NT2/D1 (cell line): ENCODE results near the gene HABP2.

Experiments
- DNase-seq: peaks from one replicate; pipeline ENCODE4 v3.0.0-alpha.2; 2011; ENCODE audit warnings: low read depth, low spot score
- H3K27me3 ChIP-seq: 2 replicates; pipeline ENCODE4 v1.6.0; 2011; ENCODE audit warnings: mild to moderate bottlenecking; ENCODE audit not compliant: insufficient read length, insufficient read depth
- H3K36me3 ChIP-seq: 2 replicates; pipeline ENCODE4 v1.6.1; 2011; ENCODE audit warnings: mild to moderate bottlenecking, low read length, mixed read lengths; ENCODE audit not compliant: insufficient read depth, insufficient read length
- H3K4me1 ChIP-seq: 2 replicates; pipeline ENCODE4 v1.5.1; 2011; ENCODE audit not compliant: insufficient read depth, insufficient read length
- H3K4me3 ChIP-seq: 2 replicates; pipeline ENCODE4 v1.5.1; 2011; ENCODE audit warnings: low read depth; ENCODE audit not compliant: insufficient read length
- H3K9ac ChIP-seq: 2 replicates; pipeline ENCODE4 v1.6.0; 2011; ENCODE audit warnings: low read depth; ENCODE audit not compliant: insufficient read length
- H3K9me3 ChIP-seq: 2 replicates; pipeline ENCODE4 v1.5.1; 2011; ENCODE audit warnings: mild to moderate bottlenecking, low read length; ENCODE audit not compliant: insufficient read depth
- SUZ12 ChIP-seq: IDR thresholded peaks from 2 replicates; pipeline ENCODE4 v1.6.1; 2011; ENCODE audit not compliant: insufficient read length, insufficient read depth; ENCODE audit errors: extremely low read depth
- YY1 ChIP-seq: IDR thresholded peaks from 2 replicates; pipeline ENCODE4 v1.6.1; 2011; ENCODE audit not compliant: insufficient read length, insufficient read depth
- ZNF274 ChIP-seq: IDR thresholded peaks from 2 replicates; pipeline ENCODE4 v1.6.1; 2011; ENCODE audit warnings: mild to moderate bottlenecking, low read depth, low read length

Gene HABP2

GRCh38 chr10:113520690-113521474 lies 32.0 kb upstream of the HABP2 start:
- H3K9ac ChIP-seq, result no peak overlapping the region
- H3K4me1 ChIP-seq, result peaks cover 6% of the 10 kb centered on the region
- no peaks in the 10 kb centered on the region for H3K36me3 ChIP-seq
- H3K4me3 ChIP-seq, result no peak overlapping the region
- DNase-seq, result peak; percentile 59
- no peaks in the 10 kb centered on the region for H3K9me3 ChIP-seq
- TF ChIP-seq ZNF274, result no peak
- TF ChIP-seq SUZ12, result no peak
- no peaks in the 10 kb centered on the region for H3K27me3 ChIP-seq

- DNase-seq, result no peak
- H3K36me3 ChIP-seq, result no peaks in the 10 kb centered on the region
- H3K4me1 ChIP-seq, result peaks cover 6% of the 10 kb centered on the region
- H3K9ac ChIP-seq, result no peak overlapping the region
- H3K4me3 ChIP-seq, result no peak overlapping the region
- no peak for TF ChIP-seq ZNF274
- TF ChIP-seq YY1, result no peak
- TF ChIP-seq SUZ12, result no peak
- no peaks in the 10 kb centered on the region for H3K9me3 ChIP-seq
- no peaks in the 10 kb centered on the region for H3K27me3 ChIP-seq
These were observed 31.4 kb upstream of the HABP2 start for GRCh38 chr10:113521475-113521795.

GRCh38 chr10:113522460-113522859 lies 30.4 kb upstream of the HABP2 start:
- DNase-seq, result no peak
- no peak overlapping the region for H3K9ac ChIP-seq
- H3K4me3 ChIP-seq, result no peak overlapping the region
- TF ChIP-seq ZNF274, result no peak
- no peak for TF ChIP-seq YY1
- no peak for TF ChIP-seq SUZ12
- H3K36me3 ChIP-seq, result no peaks in the 10 kb centered on the region
- peaks cover 6% of the 10 kb centered on the region for H3K4me1 ChIP-seq
- no peaks in the 10 kb centered on the region for H3K27me3 ChIP-seq
- H3K9me3 ChIP-seq, result no peaks in the 10 kb centered on the region

GRCh38 chr10:113523071-113523470 lies 29.8 kb upstream of the HABP2 start:
- TF ChIP-seq SUZ12, result no peak
- TF ChIP-seq YY1, result no peak
- no peak for TF ChIP-seq ZNF274
- DNase-seq, result no peak
- H3K9ac ChIP-seq, result no peak overlapping the region
- no peaks in the 10 kb centered on the region for H3K9me3 ChIP-seq
- no peaks in the 10 kb centered on the region for H3K27me3 ChIP-seq
- H3K36me3 ChIP-seq, result no peaks in the 10 kb centered on the region
- peaks cover 6% of the 10 kb centered on the region for H3K4me1 ChIP-seq
- H3K4me3 ChIP-seq, result no peak overlapping the region

GRCh38 chr10:113523628-113524027 lies 29.2 kb upstream of the HABP2 start:
- Histone ChIP-seq H3K4me3 (no peak overlapping the region), H3K36me3 (no peaks in the 10 kb centered on the region), H3K9me3 (no peaks in the 10 kb centered on the region), H3K9ac (no peak overlapping the region), H3K4me1 (peaks cover 6% of the 10 kb centered on the region), H3K27me3 (no peaks in the 10 kb centered on the region)
- DNase-seq, result no peak
- TF ChIP-seq YY1 (no peak), SUZ12 (no peak), ZNF274 (no peak)

- DNase-seq, result peak; percentile 11
- no peaks in the 10 kb centered on the region for H3K27me3 ChIP-seq
- peaks cover 6% of the 10 kb centered on the region for H3K4me1 ChIP-seq
- H3K4me3 ChIP-seq, result no peak overlapping the region
- no peaks in the 10 kb centered on the region for H3K9me3 ChIP-seq
- TF ChIP-seq YY1 (no peak), SUZ12 (no peak), ZNF274 (no peak)
- H3K9ac ChIP-seq, result no peak overlapping the region
- H3K36me3 ChIP-seq, result no peaks in the 10 kb centered on the region
These were observed 28.7 kb upstream of the HABP2 start for GRCh38 chr10:113524120-113524519.

- no peak overlapping the region for H3K9ac ChIP-seq
- TF ChIP-seq YY1, result no peak
- TF ChIP-seq ZNF274, result no peak
- no peak for TF ChIP-seq SUZ12
- H3K4me3 ChIP-seq, result no peak overlapping the region
- no peaks in the 10 kb centered on the region for H3K9me3 ChIP-seq
- no peaks in the 10 kb centered on the region for H3K36me3 ChIP-seq
- no peak for DNase-seq
- no peaks in the 10 kb centered on the region for H3K27me3 ChIP-seq
- H3K4me1 ChIP-seq, result peaks cover 6% of the 10 kb centered on the region
These were observed 28.0 kb upstream of the HABP2 start for GRCh38 chr10:113524539-113525490.
